ENCODE measurements around the gene CDH13.

GRCh38 chr16:83554096-83554495, 927.3 kb downstream of the CDH13 start:
- TF ChIP-seq HDAC2 (IDR thresholded peaks at IDR 0.05) (no peak), MAX (IDR thresholded peaks at IDR 0.05; ENCODE audit: low read depth, low read length) (no peak), ZBTB33 (IDR thresholded peaks at IDR 0.05) (no peak)
